Peyer's patch (tissue), 4 donors: ENCODE data around the gene GPR142. TPM values are rescaled to one million over a fixed set of nuclear protein-coding genes. Genes with fewer than 3 reads are reported as not detected.
A peak's percentile ranks its signal among the peaks of the same experiment; 100 is the strongest.

Experiments used
- DNase-seq, 3 donors: peaks; one replicate each; pipeline ENCODE4 v3.0.0-alpha.2; 2017 to 2019
- H3K27ac ChIP-seq, 4 donors: fragments of 200-600 bp; sonication (generic); one replicate each; pipeline ENCODE4 v1.5.1; 2016 to 2019
- H3K27me3 ChIP-seq, 2 donors: fragments of 200-600 bp; sonication (generic); one replicate each; pipeline ENCODE4 v1.5.1; 2019
- H3K36me3 ChIP-seq, 3 donors: fragments of 200-600 bp; sonication (generic); one replicate each; pipeline ENCODE4 v1.5.1; 2016 to 2019
- H3K4me1 ChIP-seq, 4 donors: fragments of 200-600 bp; sonication (generic); one replicate each; pipeline ENCODE4 v1.5.1; 2016 to 2019
- H3K4me3 ChIP-seq, 4 donors: fragments of 200-600 bp; sonication (generic); 1 replicate in 3 of 4; 2 replicates in 1 of 4; pipeline ENCODE4 v1.5.1; 2016 to 2019; ENCODE audit warnings: mild to moderate bottlenecking in 1 of 4
- H3K9me3 ChIP-seq, 4 donors: fragments of 200-600 bp; sonication (generic); one replicate each; pipeline ENCODE4 v1.5.1; 2016 to 2019; ENCODE audit warnings: mild to moderate bottlenecking in 1 of 4
- CTCF ChIP-seq, 6 experiments: fragments of 450-650 bp in 4 of 6; fragments of 200-600 bp in 2 of 6; sonication (generic) in 1 of 6; IDR thresholded peaks; one replicate each; pipeline ENCODE4 v1.5.1; 2017 to 2019; ENCODE audit warnings: antibody characterized with exemption in 6 of 6, mild to moderate bottlenecking in 3 of 6, moderate library complexity in 1 of 6
- POLR2A ChIP-seq, 2 donors: fragments of 450-650 bp; IDR thresholded peaks; one replicate each; pipeline ENCODE4 v1.5.1; 2017; ENCODE audit warnings: antibody characterized with exemption in 2 of 2, mild to moderate bottlenecking in 2 of 2, moderate library complexity in 2 of 2
- total RNA-seq, 4 donors: library from RNA; depleted of rRNA; stranded (reverse); fragments of >200 nt; gene quantifications; one replicate each; pipeline ENCODE4 v1.1.0, GENCODE V29; 2016

The GPR142 gene
- total RNA-seq, 4 donors from 2014 or later, result 0.53 to 1.1 (median 0.85) TPM; not detected in 1

GRCh38 chr17:74332763-74333283, 34.5 kb upstream of the GPR142 start:
- no peaks in the 10 kb centered on the region for H3K27me3 ChIP-seq
- H3K36me3 ChIP-seq, result no peaks in the 10 kb centered on the region
- peak overlapping the region in 1 of 4 donors; percentile 8 for H3K27ac ChIP-seq
- no peaks in the 10 kb centered on the region for H3K9me3 ChIP-seq
- H3K4me3 ChIP-seq, result no peak overlapping the region
- DNase-seq, result peak in 1 of 3 donors; percentile 57
- no peak for TF ChIP-seq POLR2A (IDR thresholded peaks at IDR 0.05)
- no peaks in the 10 kb centered on the region for H3K4me1 ChIP-seq

GRCh38 chr17:74334393-74335039, 32.8 kb upstream of the GPR142 start:
- DNase-seq, result no peak
- Histone ChIP-seq H3K36me3 (no peaks in the 10 kb centered on the region), H3K27me3 (no peaks in the 10 kb centered on the region), H3K27ac (no peak overlapping the region), H3K4me1 (no peaks in the 10 kb centered on the region), H3K9me3 (no peaks in the 10 kb centered on the region), H3K4me3 (no peak overlapping the region)
- TF ChIP-seq CTCF (IDR thresholded peaks at IDR 0.05), result no peak
- no peak for TF ChIP-seq POLR2A (IDR thresholded peaks at IDR 0.05)

- no peaks in the 10 kb centered on the region for H3K9me3 ChIP-seq
- no peak for DNase-seq
- no peak overlapping the region for H3K27ac ChIP-seq
- no peak for TF ChIP-seq POLR2A (IDR thresholded peaks at IDR 0.05)
- no peak for TF ChIP-seq CTCF (IDR thresholded peaks at IDR 0.05)
- H3K4me1 ChIP-seq, result no peaks in the 10 kb centered on the region
- no peaks in the 10 kb centered on the region for H3K27me3 ChIP-seq
- H3K36me3 ChIP-seq, result no peaks in the 10 kb centered on the region
- no peak overlapping the region for H3K4me3 ChIP-seq
Observed at GRCh38 chr17:74335529-74336062, 31.7 kb upstream of the GPR142 start.

- H3K36me3 ChIP-seq, result no peaks in the 10 kb centered on the region
- DNase-seq, result no peak
- H3K27ac ChIP-seq, result no peak overlapping the region
- H3K4me1 ChIP-seq, result no peaks in the 10 kb centered on the region
- no peaks in the 10 kb centered on the region for H3K27me3 ChIP-seq
- no peaks in the 10 kb centered on the region for H3K9me3 ChIP-seq
- no peak for TF ChIP-seq CTCF (IDR thresholded peaks at IDR 0.05)
- TF ChIP-seq POLR2A (IDR thresholded peaks at IDR 0.05), result no peak
- H3K4me3 ChIP-seq, result no peak overlapping the region
Observed at GRCh38 chr17:74336307-74336706, 31.0 kb upstream of the GPR142 start.

GRCh38 chr17:74337834-74338500, 29.3 kb upstream of the GPR142 start:
- no peaks in the 10 kb centered on the region for H3K27me3 ChIP-seq
- DNase-seq, result no peak
- H3K36me3 ChIP-seq, result no peaks in the 10 kb centered on the region
- TF ChIP-seq CTCF (IDR thresholded peaks at IDR 0.05), result no peak
- TF ChIP-seq POLR2A (IDR thresholded peaks at IDR 0.05), result no peak
- H3K4me1 ChIP-seq, result no peaks in the 10 kb centered on the region
- no peaks in the 10 kb centered on the region for H3K9me3 ChIP-seq
- no peak overlapping the region for H3K4me3 ChIP-seq
- no peak overlapping the region for H3K27ac ChIP-seq
